NCI-H510A (cell line): ENCODE results near the gene ADAMTSL1.

ENCODE experiments used
- DNase-seq: peaks from one replicate; lab custom pipeline; 2025; lab: John Stamatoyannopoulos, UW

ADAMTSL1 gene

GRCh38 chr9:18564018-18564880 is 90.3 kb downstream of the ADAMTSL1 start:
- no peak for DNase-seq

GRCh38 chr9:18566121-18566520 is 92.2 kb downstream of the ADAMTSL1 start:
- no peak for DNase-seq

- peak; percentile 18 for DNase-seq
Observed at GRCh38 chr9:18568973-18569372, 95.0 kb downstream of the ADAMTSL1 start.

GRCh38 chr9:18569941-18570630 is 96.1 kb downstream of the ADAMTSL1 start:
- DNase-seq = no peak

GRCh38 chr9:18573021-18573556 is 99.1 kb downstream of the ADAMTSL1 start:
- DNase-seq = no peak

- DNase-seq = no peak
Observed at GRCh38 chr9:18575686-18576085, 101.7 kb downstream of the ADAMTSL1 start.

GRCh38 chr9:18579536-18579935 is 105.6 kb downstream of the ADAMTSL1 start:
- no peak for DNase-seq

- no peak for DNase-seq
Observed at GRCh38 chr9:18580151-18580550, 106.2 kb downstream of the ADAMTSL1 start.

GRCh38 chr9:18585996-18586395 is 112.0 kb downstream of the ADAMTSL1 start:
- no peak for DNase-seq

- DNase-seq = no peak
Observed at GRCh38 chr9:18588002-18588401, 114.0 kb downstream of the ADAMTSL1 start.

- no peak for DNase-seq
Observed at GRCh38 chr9:18591261-18591660, 117.3 kb downstream of the ADAMTSL1 start.

GRCh38 chr9:18594837-18595236 is 120.9 kb downstream of the ADAMTSL1 start:
- no peak for DNase-seq

- no peak for DNase-seq
Observed at GRCh38 chr9:18595597-18595996, 121.6 kb downstream of the ADAMTSL1 start.

GRCh38 chr9:18596920-18597319 is 123.0 kb downstream of the ADAMTSL1 start:
- no peak for DNase-seq

GRCh38 chr9:18598969-18599368 is 125.0 kb downstream of the ADAMTSL1 start:
- no peak for DNase-seq

GRCh38 chr9:18601026-18601425 is 127.1 kb downstream of the ADAMTSL1 start:
- DNase-seq = no peak

GRCh38 chr9:18601956-18602355 is 128.0 kb downstream of the ADAMTSL1 start:
- no peak for DNase-seq

GRCh38 chr9:18604767-18605730 is 131.1 kb downstream of the ADAMTSL1 start:
- DNase-seq = no peak

GRCh38 chr9:18605766-18606180 is 131.8 kb downstream of the ADAMTSL1 start:
- DNase-seq = no peak

GRCh38 chr9:18606281-18606680 is 132.3 kb downstream of the ADAMTSL1 start:
- DNase-seq = no peak

- DNase-seq = no peak
Observed at GRCh38 chr9:18606846-18607245, 132.9 kb downstream of the ADAMTSL1 start.

GRCh38 chr9:18608371-18608770 is 134.4 kb downstream of the ADAMTSL1 start:
- DNase-seq = no peak
